ENCODE measurements around the gene CDH4.

Gene CDH4

DNA sequence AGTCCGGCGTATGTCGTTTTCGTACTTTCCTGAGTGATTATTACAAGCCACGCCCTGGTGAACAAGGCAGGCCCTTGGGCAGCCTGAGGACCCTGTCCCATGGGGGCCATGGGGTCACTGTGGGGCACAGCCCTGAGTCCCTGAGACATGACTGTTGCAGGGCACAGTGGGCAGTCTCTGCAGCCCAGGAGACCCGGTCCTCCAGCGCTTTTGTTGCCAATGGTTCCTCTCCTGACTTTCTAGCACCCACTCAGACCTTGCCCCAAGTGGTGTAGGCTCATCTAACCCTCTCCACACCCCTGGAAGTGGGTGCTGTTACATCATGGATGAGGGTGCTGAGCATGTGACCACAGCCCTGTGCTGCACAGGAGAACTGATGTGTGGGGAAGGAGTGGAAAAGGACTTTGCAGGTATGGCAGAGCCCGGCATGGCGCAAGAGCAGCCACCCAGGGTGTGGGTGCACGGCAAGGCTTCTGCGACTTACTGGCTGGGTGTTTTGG lies 494.1 kb downstream of the CDH4 start:
- Histone ChIP-seq H3K36me3 (ENCODE audit: control insufficient read depth in 2 of 2, insufficient read depth in 2 of 2, low read length in 2 of 2) (no peaks in the 10 kb centered on the region), H3K4me1 (ENCODE audit: control insufficient read depth in 2 of 2, insufficient read depth in 2 of 2, low read length in 2 of 2) (no peaks in the 10 kb centered on the region), H3K9me3 (ENCODE audit: control insufficient read depth in 2 of 2, low read length in 2 of 2) (no peaks in the 10 kb centered on the region), H3K4me3 (ENCODE audit: low read length in 2 of 2) (no peak overlapping the region), H3K27me3 (ENCODE audit: control insufficient read depth in 2 of 2, insufficient read depth in 2 of 2, low read length in 2 of 2) (no peaks in the 10 kb centered on the region), H3K27ac (ENCODE audit: low read depth in 2 of 2, low read length in 2 of 2) (no peak overlapping the region), H3K9ac (ENCODE audit: low read depth in 1 of 2, low read length in 2 of 2) (no peak overlapping the region)

DNA sequence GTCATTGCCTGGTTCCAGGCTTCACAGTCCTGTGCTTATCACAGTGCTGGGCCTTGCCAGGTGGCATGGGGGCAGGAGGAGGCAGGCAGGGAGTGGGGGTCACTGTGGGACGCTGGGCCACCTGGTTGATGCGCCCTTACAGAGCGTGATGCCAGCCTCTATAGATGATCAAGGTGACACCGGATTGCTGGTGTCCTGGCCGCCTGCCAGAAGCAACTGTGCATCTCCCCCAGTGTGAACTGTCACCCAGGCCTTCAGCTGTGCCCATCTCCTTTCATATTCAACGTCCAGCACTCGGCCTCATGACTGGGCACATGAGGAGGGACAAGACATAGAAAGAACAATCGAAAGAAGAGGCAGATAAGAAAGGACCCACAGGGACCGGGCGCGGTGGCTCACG lies 494.7 kb downstream of the CDH4 start:
- Histone ChIP-seq H3K4me1 (ENCODE audit: control insufficient read depth in 2 of 2, insufficient read depth in 2 of 2, low read length in 2 of 2) (no peaks in the 10 kb centered on the region), H3K9me3 (ENCODE audit: control insufficient read depth in 2 of 2, low read length in 2 of 2) (no peaks in the 10 kb centered on the region), H3K4me3 (ENCODE audit: low read length in 2 of 2) (no peak overlapping the region), H3K9ac (ENCODE audit: low read depth in 1 of 2, low read length in 2 of 2) (no peak overlapping the region), H3K27me3 (ENCODE audit: control insufficient read depth in 2 of 2, insufficient read depth in 2 of 2, low read length in 2 of 2) (no peaks in the 10 kb centered on the region), H3K36me3 (ENCODE audit: control insufficient read depth in 2 of 2, insufficient read depth in 2 of 2, low read length in 2 of 2) (no peaks in the 10 kb centered on the region), H3K27ac (ENCODE audit: low read depth in 2 of 2, low read length in 2 of 2) (no peak overlapping the region)

DNA sequence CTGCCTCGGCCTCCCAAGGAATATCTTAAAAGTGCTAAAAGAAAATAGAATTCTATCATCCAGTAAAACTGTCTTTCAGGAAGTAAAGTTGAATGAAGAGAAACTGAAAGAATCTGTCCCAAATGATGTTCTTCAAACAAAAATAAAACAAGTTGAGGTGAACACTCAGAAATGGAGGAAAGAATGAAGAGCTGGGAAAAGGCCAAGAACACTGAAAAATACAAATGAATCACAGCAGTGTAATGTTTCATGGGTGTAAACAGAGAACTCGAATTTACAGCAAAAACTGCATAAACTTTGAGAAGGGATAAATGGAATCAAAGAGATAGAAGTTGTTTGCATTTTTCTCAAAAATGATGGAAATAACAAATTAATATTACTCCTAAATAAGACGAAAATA lies 496.3 kb downstream of the CDH4 start:
- H3K9ac ChIP-seq (ENCODE audit: low read depth in 1 of 2, low read length in 2 of 2): no peak overlapping the region
- H3K9me3 ChIP-seq (ENCODE audit: control insufficient read depth in 2 of 2, low read length in 2 of 2): no peaks in the 10 kb centered on the region
- no peaks in the 10 kb centered on the region for H3K36me3 ChIP-seq (ENCODE audit: control insufficient read depth in 2 of 2, insufficient read depth in 2 of 2, low read length in 2 of 2)
- H3K27me3 ChIP-seq (ENCODE audit: control insufficient read depth in 2 of 2, insufficient read depth in 2 of 2, low read length in 2 of 2): no peaks in the 10 kb centered on the region
- no peak overlapping the region for H3K4me3 ChIP-seq (ENCODE audit: low read length in 2 of 2)
- H3K4me1 ChIP-seq (ENCODE audit: control insufficient read depth in 2 of 2, insufficient read depth in 2 of 2, low read length in 2 of 2): no peaks in the 10 kb centered on the region
- H3K27ac ChIP-seq (ENCODE audit: low read depth in 2 of 2, low read length in 2 of 2): no peak overlapping the region

DNA sequence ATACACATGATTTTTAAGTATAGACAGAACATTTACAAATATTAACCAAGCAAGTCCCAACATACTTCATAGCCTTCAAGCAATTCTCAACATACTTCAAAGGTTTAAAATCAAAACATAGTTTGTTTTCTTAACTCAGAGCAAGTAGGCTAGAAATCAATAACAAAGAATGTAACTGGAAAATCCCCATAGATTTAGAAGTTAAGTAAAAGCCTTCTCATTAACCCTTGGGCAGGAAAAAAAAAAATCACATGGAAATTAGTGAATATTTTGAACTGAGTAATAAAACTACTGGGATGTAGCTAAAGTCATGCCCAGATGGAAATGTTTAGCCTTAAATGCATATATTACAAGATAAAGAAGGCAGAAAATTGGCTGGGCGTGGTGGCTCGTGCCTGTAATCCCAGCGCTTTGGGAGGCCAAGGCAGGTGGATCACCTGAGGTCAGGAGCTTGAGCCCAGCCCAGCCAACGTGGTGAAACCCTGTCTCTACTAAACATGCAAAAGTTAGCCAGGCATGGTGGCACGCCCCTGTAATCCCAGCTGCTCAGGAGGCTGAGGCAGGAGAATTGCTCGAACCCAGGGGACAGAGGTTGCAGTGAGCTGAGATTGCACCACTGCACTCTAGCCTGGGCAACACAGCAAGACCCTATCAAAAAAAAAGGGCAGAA lies 497.5 kb downstream of the CDH4 start:
- no peaks in the 10 kb centered on the region for H3K36me3 ChIP-seq (ENCODE audit: control insufficient read depth in 2 of 2, insufficient read depth in 2 of 2, low read length in 2 of 2)
- no peaks in the 10 kb centered on the region for H3K27me3 ChIP-seq (ENCODE audit: control insufficient read depth in 2 of 2, insufficient read depth in 2 of 2, low read length in 2 of 2)
- no peak overlapping the region for H3K9ac ChIP-seq (ENCODE audit: low read depth in 1 of 2, low read length in 2 of 2)
- no peaks in the 10 kb centered on the region for H3K9me3 ChIP-seq (ENCODE audit: control insufficient read depth in 2 of 2, low read length in 2 of 2)
- H3K4me1 ChIP-seq (ENCODE audit: control insufficient read depth in 2 of 2, insufficient read depth in 2 of 2, low read length in 2 of 2): no peaks in the 10 kb centered on the region
- no peak overlapping the region for H3K4me3 ChIP-seq (ENCODE audit: low read length in 2 of 2)
- no peak overlapping the region for H3K27ac ChIP-seq (ENCODE audit: low read depth in 2 of 2, low read length in 2 of 2)

DNA sequence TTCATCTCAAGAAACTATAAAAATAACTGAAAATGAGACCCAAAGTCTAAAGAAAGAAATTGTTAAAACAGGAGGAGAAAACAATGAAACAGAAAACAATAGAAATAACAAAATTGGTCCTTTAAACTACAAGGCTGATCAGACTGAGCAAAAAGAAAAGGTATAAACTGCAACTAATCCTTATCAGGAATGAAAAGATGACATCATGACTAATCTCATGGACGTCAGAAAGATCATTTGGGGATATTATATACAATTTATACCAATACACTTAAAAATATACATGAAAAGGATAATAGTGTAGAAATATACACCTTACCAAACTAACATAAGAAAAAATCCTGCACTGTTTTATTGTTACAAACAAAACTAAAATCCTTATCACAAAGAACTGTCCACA lies 498.0 kb downstream of the CDH4 start:
- Histone ChIP-seq H3K27me3 (ENCODE audit: control insufficient read depth in 2 of 2, insufficient read depth in 2 of 2, low read length in 2 of 2) (no peaks in the 10 kb centered on the region), H3K4me3 (ENCODE audit: low read length in 2 of 2) (no peak overlapping the region), H3K9me3 (ENCODE audit: control insufficient read depth in 2 of 2, low read length in 2 of 2) (no peaks in the 10 kb centered on the region), H3K4me1 (ENCODE audit: control insufficient read depth in 2 of 2, insufficient read depth in 2 of 2, low read length in 2 of 2) (no peaks in the 10 kb centered on the region), H3K9ac (ENCODE audit: low read depth in 1 of 2, low read length in 2 of 2) (no peak overlapping the region), H3K27ac (ENCODE audit: low read depth in 2 of 2, low read length in 2 of 2) (no peak overlapping the region), H3K36me3 (ENCODE audit: control insufficient read depth in 2 of 2, insufficient read depth in 2 of 2, low read length in 2 of 2) (no peaks in the 10 kb centered on the region)

DNA sequence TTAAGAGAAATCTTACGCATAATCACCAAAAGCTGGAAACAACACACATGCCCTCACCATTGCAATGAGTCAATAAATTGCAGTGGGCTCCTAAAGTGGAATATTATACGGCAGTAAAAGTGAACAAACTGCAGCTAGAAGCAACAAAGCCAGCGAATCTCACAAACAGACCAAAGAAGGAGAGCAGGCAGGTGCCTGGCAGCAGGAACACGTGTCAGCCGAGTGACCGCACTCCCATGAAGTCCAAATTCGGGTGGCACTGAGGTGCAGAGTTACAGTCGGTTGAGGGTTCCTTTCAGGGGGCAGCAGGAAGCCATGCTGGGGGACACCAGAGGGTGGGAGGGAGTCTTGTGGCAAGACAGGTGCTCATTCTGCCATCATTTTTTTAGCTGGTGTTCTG lies 500.5 kb downstream of the CDH4 start:
- H3K27ac ChIP-seq (ENCODE audit: low read depth in 2 of 2, low read length in 2 of 2): no peak overlapping the region
- H3K36me3 ChIP-seq (ENCODE audit: control insufficient read depth in 2 of 2, insufficient read depth in 2 of 2, low read length in 2 of 2): no peaks in the 10 kb centered on the region
- H3K4me1 ChIP-seq (ENCODE audit: control insufficient read depth in 2 of 2, insufficient read depth in 2 of 2, low read length in 2 of 2): no peaks in the 10 kb centered on the region
- no peaks in the 10 kb centered on the region for H3K27me3 ChIP-seq (ENCODE audit: control insufficient read depth in 2 of 2, insufficient read depth in 2 of 2, low read length in 2 of 2)
- H3K4me3 ChIP-seq (ENCODE audit: low read length in 2 of 2): no peak overlapping the region
- H3K9ac ChIP-seq (ENCODE audit: low read depth in 1 of 2, low read length in 2 of 2): no peak overlapping the region
- H3K9me3 ChIP-seq (ENCODE audit: control insufficient read depth in 2 of 2, low read length in 2 of 2): no peaks in the 10 kb centered on the region

DNA sequence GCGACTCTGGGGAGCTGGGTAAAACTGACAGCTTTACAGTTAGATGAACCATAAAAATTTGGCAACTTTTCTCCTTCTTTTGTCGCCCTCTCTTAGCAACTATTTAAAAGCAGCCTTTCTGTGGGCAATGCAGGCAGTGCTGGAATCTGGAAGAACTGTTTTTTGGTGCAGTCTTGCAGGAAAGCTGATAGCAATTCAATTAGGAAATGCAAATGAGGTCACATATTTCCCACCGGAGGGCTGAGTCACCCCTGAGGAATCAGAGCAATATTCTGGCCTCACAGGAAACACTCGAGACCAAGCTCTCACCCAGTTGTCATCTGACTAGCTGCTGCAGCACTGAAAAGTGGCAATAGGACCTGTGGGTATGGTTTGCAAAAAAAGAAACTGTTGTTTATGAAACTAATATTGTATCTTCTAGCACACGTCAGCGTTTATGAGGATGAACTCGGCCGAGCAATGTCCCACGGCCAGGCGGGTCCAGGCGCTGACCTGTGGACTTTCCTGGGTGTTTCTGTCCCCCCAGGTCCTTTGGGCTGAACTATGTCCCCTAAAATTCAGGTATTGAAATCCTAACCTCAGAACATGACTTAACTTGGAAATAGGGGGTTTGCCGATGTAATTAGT lies 501.4 kb downstream of the CDH4 start:
- H3K9ac ChIP-seq (ENCODE audit: low read depth in 1 of 2, low read length in 2 of 2): no peak overlapping the region
- no peaks in the 10 kb centered on the region for H3K27me3 ChIP-seq (ENCODE audit: control insufficient read depth in 2 of 2, insufficient read depth in 2 of 2, low read length in 2 of 2)
- no peak overlapping the region for H3K4me3 ChIP-seq (ENCODE audit: low read length in 2 of 2)
- no peaks in the 10 kb centered on the region for H3K9me3 ChIP-seq (ENCODE audit: control insufficient read depth in 2 of 2, low read length in 2 of 2)
- H3K27ac ChIP-seq (ENCODE audit: low read depth in 2 of 2, low read length in 2 of 2): no peak overlapping the region
- no peaks in the 10 kb centered on the region for H3K36me3 ChIP-seq (ENCODE audit: control insufficient read depth in 2 of 2, insufficient read depth in 2 of 2, low read length in 2 of 2)
- no peaks in the 10 kb centered on the region for H3K4me1 ChIP-seq (ENCODE audit: control insufficient read depth in 2 of 2, insufficient read depth in 2 of 2, low read length in 2 of 2)

DNA sequence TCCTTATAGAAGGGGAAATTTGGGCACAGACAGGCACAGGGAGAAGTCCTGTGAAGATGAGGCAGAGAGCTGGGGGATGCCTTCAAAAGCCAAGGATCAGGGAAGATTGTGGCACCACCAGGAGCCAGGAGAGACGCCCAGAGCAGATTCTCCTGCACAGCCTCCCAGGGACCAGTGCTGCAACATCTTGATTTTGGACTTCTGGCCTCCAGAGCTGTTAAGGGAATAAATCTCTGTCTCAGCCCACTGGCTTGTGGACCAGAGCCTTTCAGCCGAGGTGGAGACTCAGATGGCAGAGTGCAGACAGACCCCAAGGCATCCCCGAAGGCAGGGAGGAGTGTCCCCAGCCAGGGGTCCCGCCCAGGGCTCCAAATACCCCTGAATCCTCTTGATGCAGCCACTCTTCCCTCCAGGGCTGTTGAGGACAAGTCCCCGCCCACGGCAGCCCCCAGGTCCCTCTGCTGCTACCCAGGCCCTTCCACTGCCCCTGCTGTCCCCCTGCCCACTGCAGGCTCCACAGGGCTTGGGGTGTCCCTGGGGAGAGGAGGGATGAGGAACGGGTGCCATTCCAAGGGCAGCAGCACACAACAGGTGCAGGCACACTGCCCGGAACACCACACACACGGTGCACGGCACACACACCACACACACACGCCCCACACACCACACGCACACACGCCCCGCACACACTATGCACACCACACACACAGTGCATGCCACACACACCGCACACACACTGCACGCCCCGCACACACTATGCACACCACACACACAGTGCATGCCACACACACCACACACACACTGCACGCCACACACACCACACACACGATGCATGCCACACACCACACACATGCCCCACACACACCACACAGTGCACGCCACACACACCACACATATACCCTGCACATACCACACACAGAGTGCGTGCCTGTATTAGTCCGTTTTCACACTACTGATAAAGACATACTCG lies 502.2 kb downstream of the CDH4 start:
- no peaks in the 10 kb centered on the region for H3K4me1 ChIP-seq (ENCODE audit: control insufficient read depth in 2 of 2, insufficient read depth in 2 of 2, low read length in 2 of 2)
- H3K27me3 ChIP-seq (ENCODE audit: control insufficient read depth in 2 of 2, insufficient read depth in 2 of 2, low read length in 2 of 2): no peaks in the 10 kb centered on the region
- H3K36me3 ChIP-seq (ENCODE audit: control insufficient read depth in 2 of 2, insufficient read depth in 2 of 2, low read length in 2 of 2): no peaks in the 10 kb centered on the region
- H3K9me3 ChIP-seq (ENCODE audit: control insufficient read depth in 2 of 2, low read length in 2 of 2): no peaks in the 10 kb centered on the region
- H3K4me3 ChIP-seq (ENCODE audit: low read length in 2 of 2): no peak overlapping the region
- no peak overlapping the region for H3K9ac ChIP-seq (ENCODE audit: low read depth in 1 of 2, low read length in 2 of 2)
- H3K27ac ChIP-seq (ENCODE audit: low read depth in 2 of 2, low read length in 2 of 2): no peak overlapping the region

DNA sequence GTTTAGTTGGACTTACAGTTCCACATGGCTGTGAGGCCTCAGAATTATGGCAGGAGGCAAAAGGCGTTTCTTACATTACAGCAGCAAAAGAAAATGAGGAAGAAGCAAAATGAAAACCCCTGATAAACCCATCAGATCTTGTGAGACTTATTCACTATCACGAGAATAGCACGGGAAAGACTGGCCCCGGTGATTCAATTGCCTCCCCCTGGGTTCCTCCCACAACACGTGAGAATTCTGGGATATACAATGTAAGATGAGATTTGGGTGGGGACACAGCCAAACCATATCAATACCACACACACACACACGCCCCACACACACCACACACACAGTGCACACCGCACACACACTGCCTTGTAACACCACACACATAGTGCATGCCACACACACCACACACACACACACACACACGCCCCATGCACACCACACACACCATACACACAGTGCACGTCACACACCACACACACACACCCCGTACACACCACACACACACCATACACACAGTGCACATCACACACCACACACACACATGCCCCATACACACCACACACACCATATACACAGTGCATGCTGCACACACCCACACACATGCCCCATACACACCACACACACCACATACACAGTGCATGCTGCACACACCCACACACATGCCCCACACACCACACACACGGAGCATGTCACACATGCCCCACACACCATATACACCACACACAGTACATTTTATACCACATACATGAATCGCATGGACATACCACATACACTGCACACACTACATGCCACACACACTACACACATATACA lies 503.1 kb downstream of the CDH4 start:
- no peaks in the 10 kb centered on the region for H3K4me1 ChIP-seq (ENCODE audit: control insufficient read depth in 2 of 2, insufficient read depth in 2 of 2, low read length in 2 of 2)

More for the DNA sequence above, 503.1 kb downstream of the CDH4 start:
- H3K27ac ChIP-seq (ENCODE audit: low read depth in 2 of 2, low read length in 2 of 2): no peak overlapping the region
- no peak overlapping the region for H3K9ac ChIP-seq (ENCODE audit: low read depth in 1 of 2, low read length in 2 of 2)
- no peaks in the 10 kb centered on the region for H3K27me3 ChIP-seq (ENCODE audit: control insufficient read depth in 2 of 2, insufficient read depth in 2 of 2, low read length in 2 of 2)
- no peaks in the 10 kb centered on the region for H3K36me3 ChIP-seq (ENCODE audit: control insufficient read depth in 2 of 2, insufficient read depth in 2 of 2, low read length in 2 of 2)
- no peak overlapping the region for H3K4me3 ChIP-seq (ENCODE audit: low read length in 2 of 2)
- no peaks in the 10 kb centered on the region for H3K9me3 ChIP-seq (ENCODE audit: control insufficient read depth in 2 of 2, low read length in 2 of 2)

All from mucosa of rectum (tissue), 2 donors.